ENCODE measurements around the gene CLDN34.

CLDN34 gene

GRCh38 chrX:9966775-9967408, at the start of gene CLDN34:
Gene CLDN34, plus strand, starts transcription at chrX:9967358. Its CDS starts 0 bp downstream, at chrX:9967358.
- DNase-seq, result no peak

- no peak for DNase-seq
Observed at GRCh38 chrX:9917861-9918260, 49.3 kb upstream of the CLDN34 start.

GRCh38 chrX:9919632-9920172, 47.5 kb upstream of the CLDN34 start:
- no peak for DNase-seq

- DNase-seq, result no peak
Observed at GRCh38 chrX:9921407-9921806, 45.8 kb upstream of the CLDN34 start.

- no peak for DNase-seq
Observed at GRCh38 chrX:9923357-9923756, 43.8 kb upstream of the CLDN34 start.

- no peak for DNase-seq
Observed at GRCh38 chrX:9926002-9926401, 41.2 kb upstream of the CLDN34 start.

- DNase-seq, result no peak
Observed at GRCh38 chrX:9927698-9928482, 39.3 kb upstream of the CLDN34 start.

GRCh38 chrX:9935436-9935835, 31.7 kb upstream of the CLDN34 start:
- DNase-seq, result no peak

GRCh38 chrX:9937761-9938160, 29.4 kb upstream of the CLDN34 start:
- no peak for DNase-seq

GRCh38 chrX:9938516-9938915, 28.6 kb upstream of the CLDN34 start:
- no peak for DNase-seq

GRCh38 chrX:9940421-9940820, 26.7 kb upstream of the CLDN34 start:
- DNase-seq, result no peak

- DNase-seq, result peak; percentile 71 to 80
Observed at GRCh38 chrX:9942086-9942485, 25.1 kb upstream of the CLDN34 start.

- DNase-seq, result no peak
Observed at GRCh38 chrX:9943420-9943819, 23.7 kb upstream of the CLDN34 start.

GRCh38 chrX:9947131-9947794, 19.9 kb upstream of the CLDN34 start:
- DNase-seq, result no peak

- DNase-seq, result no peak
Observed at GRCh38 chrX:9948406-9948805, 18.8 kb upstream of the CLDN34 start.

GRCh38 chrX:9952300-9952699, 14.9 kb upstream of the CLDN34 start:
- DNase-seq, result no peak

GRCh38 chrX:9953396-9953795, 13.8 kb upstream of the CLDN34 start:
- no peak for DNase-seq

- no peak for DNase-seq
Observed at GRCh38 chrX:9955506-9955905, 11.7 kb upstream of the CLDN34 start.

GRCh38 chrX:9957743-9958142, 9.4 kb upstream of the CLDN34 start:
- no peak for DNase-seq

GRCh38 chrX:9958183-9958582, 9.0 kb upstream of the CLDN34 start:
- DNase-seq, result no peak

GRCh38 chrX:9961750-9962149, 5.4 kb upstream of the CLDN34 start:
- DNase-seq, result no peak

GRCh38 chrX:9977635-9978034, 10.5 kb downstream of the CLDN34 start:
- DNase-seq, result no peak

GRCh38 chrX:9980401-9980800, 13.2 kb downstream of the CLDN34 start:
- no peak for DNase-seq

- DNase-seq, result no peak
Observed at GRCh38 chrX:9980927-9981326, 13.8 kb downstream of the CLDN34 start.
